ENCODE measurements around the gene OSBPL9.
"Not testable (repeated sequence)": the region's sequence is repeated elsewhere in the genome, so short reads cannot be mapped to it uniquely, and the experiment has no call there.

DNA sequence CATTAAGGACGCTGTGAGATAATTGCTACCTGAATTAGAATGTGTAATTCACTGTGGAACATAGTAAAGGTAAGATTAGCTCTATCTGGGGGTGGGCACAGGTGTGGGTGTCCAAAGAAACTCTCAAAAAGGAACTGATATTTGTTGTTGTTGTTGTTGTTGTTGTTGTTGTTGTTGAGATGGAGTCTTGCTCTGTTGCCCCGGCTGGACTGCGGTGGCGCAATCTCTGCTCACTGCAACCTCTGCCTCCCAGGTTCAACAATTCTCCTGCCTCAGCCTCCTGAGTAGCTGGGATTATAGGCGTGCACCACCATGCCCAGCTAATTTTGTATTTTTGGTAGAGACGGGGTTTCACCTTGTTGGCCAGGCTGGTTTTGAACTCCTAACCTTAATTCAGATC is 6.8 kb upstream of the OSBPL9 start:
- TF ChIP-seq, protein P1, sequence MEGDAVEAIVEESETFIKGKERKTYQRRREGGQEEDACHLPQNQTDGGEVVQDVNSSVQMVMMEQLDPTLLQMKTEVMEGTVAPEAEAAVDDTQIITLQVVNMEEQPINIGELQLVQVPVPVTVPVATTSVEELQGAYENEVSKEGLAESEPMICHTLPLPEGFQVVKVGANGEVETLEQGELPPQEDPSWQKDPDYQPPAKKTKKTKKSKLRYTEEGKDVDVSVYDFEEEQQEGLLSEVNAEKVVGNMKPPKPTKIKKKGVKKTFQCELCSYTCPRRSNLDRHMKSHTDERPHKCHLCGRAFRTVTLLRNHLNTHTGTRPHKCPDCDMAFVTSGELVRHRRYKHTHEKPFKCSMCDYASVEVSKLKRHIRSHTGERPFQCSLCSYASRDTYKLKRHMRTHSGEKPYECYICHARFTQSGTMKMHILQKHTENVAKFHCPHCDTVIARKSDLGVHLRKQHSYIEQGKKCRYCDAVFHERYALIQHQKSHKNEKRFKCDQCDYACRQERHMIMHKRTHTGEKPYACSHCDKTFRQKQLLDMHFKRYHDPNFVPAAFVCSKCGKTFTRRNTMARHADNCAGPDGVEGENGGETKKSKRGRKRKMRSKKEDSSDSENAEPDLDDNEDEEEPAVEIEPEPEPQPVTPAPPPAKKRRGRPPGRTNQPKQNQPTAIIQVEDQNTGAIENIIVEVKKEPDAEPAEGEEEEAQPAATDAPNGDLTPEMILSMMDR (IDR thresholded peaks at IDR 0.05) = not testable (repeated sequence)
- not testable (repeated sequence) for TF ChIP-seq ZFX (IDR thresholded peaks at IDR 0.05; ENCODE audit: borderline replicate concordance)

All from 22Rv1 (cell line).